NB4 (cell line): ENCODE data around the gene CFAP46.

Experiments used
- CTCF ChIP-seq: IDR thresholded peaks from one replicate; pipeline ENCODE4 v1.5.1; 2012; ENCODE audit warnings: low read depth, low read length
- MYC ChIP-seq: IDR thresholded peaks from 2 replicates; pipeline ENCODE4 v1.6.1; 2011; ENCODE audit warnings: low read depth, low read length
- POLR2A ChIP-seq: IDR thresholded peaks from 2 replicates; pipeline ENCODE4 v1.6.1; 2011; ENCODE audit warnings: mild to moderate bottlenecking; ENCODE audit not compliant: insufficient read length; ENCODE audit errors: extremely low read depth
- TF ChIP-seq, protein P1 (sequence below): IDR thresholded peaks from 2 replicates; pipeline ENCODE4 v1.6.1; 2011; ENCODE audit warnings: low read depth, low read length

DNA sequence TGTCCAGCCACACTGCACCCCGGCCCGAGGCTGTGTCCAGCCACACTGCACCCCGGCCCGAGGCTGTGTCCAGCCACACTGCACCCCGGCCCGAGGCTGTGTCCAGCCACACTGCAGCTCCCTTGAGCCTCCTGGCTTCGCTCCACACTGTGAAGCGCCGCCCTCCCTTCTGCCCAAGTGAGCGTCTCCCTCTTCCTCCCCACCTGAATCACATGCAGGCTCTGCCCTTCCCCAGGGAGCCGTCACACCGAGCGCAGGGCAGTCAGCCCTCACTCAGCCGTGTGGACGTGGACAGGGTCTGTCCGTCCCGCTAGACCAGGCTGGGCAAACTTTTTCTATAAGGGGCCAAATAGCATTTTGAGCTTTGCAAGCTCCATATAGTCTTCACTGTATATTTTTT, 27.6 kb downstream of the CFAP46 start:
- TF ChIP-seq, protein P1, sequence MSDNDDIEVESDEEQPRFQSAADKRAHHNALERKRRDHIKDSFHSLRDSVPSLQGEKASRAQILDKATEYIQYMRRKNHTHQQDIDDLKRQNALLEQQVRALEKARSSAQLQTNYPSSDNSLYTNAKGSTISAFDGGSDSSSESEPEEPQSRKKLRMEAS: no peak
- no peak for TF ChIP-seq CTCF
- no peak for TF ChIP-seq POLR2A
- TF ChIP-seq MYC: no peak
